Measurements from ENCODE around the gene TMUB1.

- TF ChIP-seq CTCF (conservative IDR thresholded peaks at IDR 0.05; ENCODE audit: low read length) (no peak), EZH2phosphoT487 (IDR thresholded peaks at IDR 0.05; ENCODE audit: borderline replicate concordance) (no peak)
Measured at GRCh38 chr7:151130741-151131157, 47.5 kb upstream of the TMUB1 start.
